ENCODE data around the gene NUMBL.

NUMBL gene

GRCh38 chr19:40673397-40673796 lies 17.1 kb downstream of the NUMBL start:
- 93% methylated on average over 11 of the region's 11 CpGs for WGBS
- no peak overlapping the region for H3K4me3 ChIP-seq (ENCODE audit: low read length)
- H3K36me3 ChIP-seq (ENCODE audit: insufficient read depth, low read length) = peaks cover 92% of the 10 kb centered on the region
- no peaks in the 10 kb centered on the region for H3K27me3 ChIP-seq (ENCODE audit: insufficient read depth, low read length)
- no peak overlapping the region for H3K27ac ChIP-seq (ENCODE audit: low read depth, low read length)
- H3K9me3 ChIP-seq (ENCODE audit: insufficient read depth, low read depth, low read length) = no peaks in the 10 kb centered on the region
- no peaks in the 10 kb centered on the region for H3K4me1 ChIP-seq (ENCODE audit: insufficient read depth, low read length)
- no peak overlapping the region for H3K9ac ChIP-seq (ENCODE audit: low read depth, low read length)

GRCh38 chr19:40672573-40673299 lies 17.7 kb downstream of the NUMBL start:
- no peaks in the 10 kb centered on the region for H3K4me1 ChIP-seq (ENCODE audit: insufficient read depth, low read length)
- H3K27ac ChIP-seq (ENCODE audit: low read depth, low read length) = no peak overlapping the region
- H3K9me3 ChIP-seq (ENCODE audit: insufficient read depth, low read depth, low read length) = no peaks in the 10 kb centered on the region
- H3K27me3 ChIP-seq (ENCODE audit: insufficient read depth, low read length) = no peaks in the 10 kb centered on the region
- H3K4me3 ChIP-seq (ENCODE audit: low read length) = no peak overlapping the region
- H3K9ac ChIP-seq (ENCODE audit: low read depth, low read length) = no peak overlapping the region
- H3K36me3 ChIP-seq (ENCODE audit: insufficient read depth, low read length) = peaks cover 92% of the 10 kb centered on the region
- 92% methylated on average over 7 of the region's 7 CpGs for WGBS

GRCh38 chr19:40672038-40672437 lies 18.4 kb downstream of the NUMBL start:
- Histone ChIP-seq H3K9me3 (ENCODE audit: insufficient read depth, low read depth, low read length) (no peaks in the 10 kb centered on the region), H3K4me3 (ENCODE audit: low read length) (no peak overlapping the region), H3K36me3 (ENCODE audit: insufficient read depth, low read length) (peaks cover 87% of the 10 kb centered on the region), H3K27ac (ENCODE audit: low read depth, low read length) (no peak overlapping the region), H3K27me3 (ENCODE audit: insufficient read depth, low read length) (no peaks in the 10 kb centered on the region), H3K9ac (ENCODE audit: low read depth, low read length) (no peak overlapping the region), H3K4me1 (ENCODE audit: insufficient read depth, low read length) (no peaks in the 10 kb centered on the region)
- WGBS = 86% methylated on average over 2 of the region's 2 CpGs

- H3K27me3 ChIP-seq (ENCODE audit: insufficient read depth, low read length) = no peaks in the 10 kb centered on the region
- H3K4me1 ChIP-seq (ENCODE audit: insufficient read depth, low read length) = no peaks in the 10 kb centered on the region
- H3K27ac ChIP-seq (ENCODE audit: low read depth, low read length) = no peak overlapping the region
- H3K9me3 ChIP-seq (ENCODE audit: insufficient read depth, low read depth, low read length) = no peaks in the 10 kb centered on the region
- WGBS = 93% methylated on average over 9 of the region's 9 CpGs
- H3K9ac ChIP-seq (ENCODE audit: low read depth, low read length) = no peak overlapping the region
- H3K36me3 ChIP-seq (ENCODE audit: insufficient read depth, low read length) = peaks cover 81% of the 10 kb centered on the region
- H3K4me3 ChIP-seq (ENCODE audit: low read length) = no peak overlapping the region
Measured at GRCh38 chr19:40671404-40671803, 19.0 kb downstream of the NUMBL start.

- H3K9ac ChIP-seq (ENCODE audit: low read depth, low read length) = no peak overlapping the region
- H3K27ac ChIP-seq (ENCODE audit: low read depth, low read length) = no peak overlapping the region
- 91% methylated on average over 7 of the region's 7 CpGs for WGBS
- H3K36me3 ChIP-seq (ENCODE audit: insufficient read depth, low read length) = peaks cover 65% of the 10 kb centered on the region
- H3K27me3 ChIP-seq (ENCODE audit: insufficient read depth, low read length) = no peaks in the 10 kb centered on the region
- H3K9me3 ChIP-seq (ENCODE audit: insufficient read depth, low read depth, low read length) = no peaks in the 10 kb centered on the region
- no peaks in the 10 kb centered on the region for H3K4me1 ChIP-seq (ENCODE audit: insufficient read depth, low read length)
- H3K4me3 ChIP-seq (ENCODE audit: low read length) = no peak overlapping the region
Measured at GRCh38 chr19:40668991-40669614, 21.3 kb downstream of the NUMBL start.

- 95% methylated on average over 14 of the region's 14 CpGs for WGBS
- peaks cover 50% of the 10 kb centered on the region for H3K36me3 ChIP-seq (ENCODE audit: insufficient read depth, low read length)
- H3K9ac ChIP-seq (ENCODE audit: low read depth, low read length) = no peak overlapping the region
- H3K27me3 ChIP-seq (ENCODE audit: insufficient read depth, low read length) = no peaks in the 10 kb centered on the region
- no peak overlapping the region for H3K4me3 ChIP-seq (ENCODE audit: low read length)
- H3K9me3 ChIP-seq (ENCODE audit: insufficient read depth, low read depth, low read length) = no peaks in the 10 kb centered on the region
- H3K4me1 ChIP-seq (ENCODE audit: insufficient read depth, low read length) = no peaks in the 10 kb centered on the region
- no peak overlapping the region for H3K27ac ChIP-seq (ENCODE audit: low read depth, low read length)
Measured at GRCh38 chr19:40667602-40668001, 22.8 kb downstream of the NUMBL start.

- H3K36me3 ChIP-seq (ENCODE audit: insufficient read depth, low read length) = peaks cover 43% of the 10 kb centered on the region
- WGBS = 94% methylated on average over 14 of the region's 14 CpGs
- no peak overlapping the region for H3K9ac ChIP-seq (ENCODE audit: low read depth, low read length)
- no peaks in the 10 kb centered on the region for H3K27me3 ChIP-seq (ENCODE audit: insufficient read depth, low read length)
- H3K4me1 ChIP-seq (ENCODE audit: insufficient read depth, low read length) = no peaks in the 10 kb centered on the region
- no peaks in the 10 kb centered on the region for H3K9me3 ChIP-seq (ENCODE audit: insufficient read depth, low read depth, low read length)
- H3K27ac ChIP-seq (ENCODE audit: low read depth, low read length) = no peak overlapping the region
- no peak overlapping the region for H3K4me3 ChIP-seq (ENCODE audit: low read length)
Measured at GRCh38 chr19:40666803-40667438, 23.5 kb downstream of the NUMBL start.

- H3K9me3 ChIP-seq (ENCODE audit: insufficient read depth, low read depth, low read length) = no peaks in the 10 kb centered on the region
- WGBS = 53% methylated on average over 23 of the region's 24 CpGs
- peaks cover 15% of the 10 kb centered on the region for H3K36me3 ChIP-seq (ENCODE audit: insufficient read depth, low read length)
- H3K4me1 ChIP-seq (ENCODE audit: insufficient read depth, low read length) = no peaks in the 10 kb centered on the region
- no peaks in the 10 kb centered on the region for H3K27me3 ChIP-seq (ENCODE audit: insufficient read depth, low read length)
- H3K27ac ChIP-seq (ENCODE audit: low read depth, low read length) = no peak overlapping the region
- peak overlapping the region; percentile 42; the same call in 1 of the 2 replicates for H3K9ac ChIP-seq (ENCODE audit: low read depth, low read length)
- H3K4me3 ChIP-seq (ENCODE audit: low read length) = peak overlapping the region; percentile 68
Measured at GRCh38 chr19:40663695-40664692, 26.5 kb downstream of the NUMBL start.

GRCh38 chr19:40662925-40663694 lies 27.3 kb downstream of the NUMBL start:
- H3K27ac ChIP-seq (ENCODE audit: low read depth, low read length) = peak overlapping the region; percentile 65; the same call in 1 of the 2 replicates
- H3K4me3 ChIP-seq (ENCODE audit: low read length) = peak overlapping the region; percentile 68
- no peaks in the 10 kb centered on the region for H3K27me3 ChIP-seq (ENCODE audit: insufficient read depth, low read length)

GRCh38 chr19:40661616-40662015 lies 28.8 kb downstream of the NUMBL start:
- Histone ChIP-seq H3K27ac (ENCODE audit: low read depth, low read length) (no peak overlapping the region), H3K36me3 (ENCODE audit: insufficient read depth, low read length) (no peaks in the 10 kb centered on the region), H3K4me1 (ENCODE audit: insufficient read depth, low read length) (no peaks in the 10 kb centered on the region), H3K27me3 (ENCODE audit: insufficient read depth, low read length) (no peaks in the 10 kb centered on the region), H3K4me3 (ENCODE audit: low read length) (no peak overlapping the region), H3K9me3 (ENCODE audit: insufficient read depth, low read depth, low read length) (no peaks in the 10 kb centered on the region), H3K9ac (ENCODE audit: low read depth, low read length) (no peak overlapping the region)
- WGBS = 92% methylated on average over 1 of the region's 1 CpG

More at GRCh38 chr19:40662925-40663694, 27.3 kb downstream of the NUMBL start:
- Histone ChIP-seq H3K36me3 (ENCODE audit: insufficient read depth, low read length) (peaks cover 6% of the 10 kb centered on the region), H3K4me1 (ENCODE audit: insufficient read depth, low read length) (no peaks in the 10 kb centered on the region), H3K9me3 (ENCODE audit: insufficient read depth, low read depth, low read length) (no peaks in the 10 kb centered on the region), H3K9ac (ENCODE audit: low read depth, low read length) (peak overlapping the region; percentile 83)
- WGBS = under 1% methylated on average over 57 of the region's 60 CpGs
